Measurements from ENCODE around the gene AFF2. TPM values are rescaled to one million over a fixed set of nuclear protein-coding genes. Genes with fewer than 3 reads are reported as not detected.

The AFF2 gene
- total RNA-seq, 1 donor = not detected

DNA sequence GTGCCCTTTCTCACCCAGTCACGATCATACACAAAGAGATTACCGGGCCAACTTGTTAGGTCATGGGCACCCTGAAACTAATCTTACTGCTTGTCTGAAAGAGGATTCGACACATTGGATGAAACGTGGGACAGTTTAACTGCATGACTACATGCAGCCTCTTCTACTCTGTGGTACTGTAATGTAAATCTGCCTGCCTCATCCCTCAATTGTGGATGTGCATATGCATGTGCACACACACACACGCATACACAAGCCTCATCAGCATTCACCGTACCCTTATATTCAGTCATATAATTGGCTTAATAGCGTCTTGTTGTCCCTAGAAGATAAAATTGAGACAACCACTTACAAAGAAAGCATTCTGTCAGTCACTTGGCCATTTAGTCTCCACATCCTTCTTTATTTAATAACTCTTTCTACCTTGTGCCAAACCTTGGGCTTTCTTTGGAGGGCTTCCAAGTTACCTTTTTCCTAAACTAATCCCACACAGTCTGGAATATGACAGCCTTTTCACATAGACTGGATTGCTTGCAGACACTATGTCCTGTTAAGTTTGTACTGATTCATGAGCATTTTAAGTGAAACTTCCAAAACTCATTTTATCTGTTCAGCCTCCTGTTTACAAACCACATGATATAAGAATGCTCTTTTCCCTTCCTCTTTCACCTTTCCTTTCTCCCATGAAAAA lies 132.9 kb downstream of the AFF2 start:
- DNase-seq (ENCODE audit: low read depth) = no peak
- no peak overlapping the region for H3K4me3 ChIP-seq (ENCODE audit: low read depth, low read length)
- no peak for TF ChIP-seq CTCF (IDR thresholded peaks at IDR 0.05; ENCODE audit: insufficient read depth, low read depth, low read length)

DNA sequence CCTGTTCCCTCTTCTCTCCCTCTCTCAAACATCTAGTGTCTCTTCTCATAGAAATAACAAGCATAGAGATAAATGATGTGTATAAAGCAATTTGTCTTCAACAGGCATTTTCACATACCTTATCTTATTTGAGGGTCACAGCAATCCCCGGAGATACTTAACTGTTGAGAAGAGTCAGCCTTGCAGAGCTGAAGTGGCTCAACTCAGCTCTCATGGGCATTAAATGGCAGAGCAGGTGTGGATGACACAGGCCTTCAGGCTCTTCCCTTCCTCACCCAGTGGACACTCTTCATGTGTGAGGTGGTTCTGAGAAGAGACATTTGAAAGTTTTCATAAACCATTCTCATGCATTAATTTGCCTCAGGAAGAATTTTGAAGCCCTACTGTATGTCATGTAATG lies 134.2 kb downstream of the AFF2 start:
- no peak for TF ChIP-seq CTCF (IDR thresholded peaks at IDR 0.05; ENCODE audit: insufficient read depth, low read depth, low read length)
- no peak for DNase-seq (ENCODE audit: low read depth)
- no peak overlapping the region for H3K4me3 ChIP-seq (ENCODE audit: low read depth, low read length)

- no peak for TF ChIP-seq CTCF (IDR thresholded peaks at IDR 0.05; ENCODE audit: insufficient read depth, low read depth, low read length)
- no peak overlapping the region for H3K4me3 ChIP-seq (ENCODE audit: low read depth, low read length)
- no peak for DNase-seq (ENCODE audit: low read depth)
These were observed 143.0 kb downstream of the AFF2 start for GRCh38 chrX:148643460-148643859.

GRCh38 chrX:148647651-148648050 lies 147.2 kb downstream of the AFF2 start:
- no peak for DNase-seq (ENCODE audit: low read depth)
- no peak for TF ChIP-seq CTCF (IDR thresholded peaks at IDR 0.05; ENCODE audit: insufficient read depth, low read depth, low read length)
- H3K4me3 ChIP-seq (ENCODE audit: low read depth, low read length) = no peak overlapping the region

DNA sequence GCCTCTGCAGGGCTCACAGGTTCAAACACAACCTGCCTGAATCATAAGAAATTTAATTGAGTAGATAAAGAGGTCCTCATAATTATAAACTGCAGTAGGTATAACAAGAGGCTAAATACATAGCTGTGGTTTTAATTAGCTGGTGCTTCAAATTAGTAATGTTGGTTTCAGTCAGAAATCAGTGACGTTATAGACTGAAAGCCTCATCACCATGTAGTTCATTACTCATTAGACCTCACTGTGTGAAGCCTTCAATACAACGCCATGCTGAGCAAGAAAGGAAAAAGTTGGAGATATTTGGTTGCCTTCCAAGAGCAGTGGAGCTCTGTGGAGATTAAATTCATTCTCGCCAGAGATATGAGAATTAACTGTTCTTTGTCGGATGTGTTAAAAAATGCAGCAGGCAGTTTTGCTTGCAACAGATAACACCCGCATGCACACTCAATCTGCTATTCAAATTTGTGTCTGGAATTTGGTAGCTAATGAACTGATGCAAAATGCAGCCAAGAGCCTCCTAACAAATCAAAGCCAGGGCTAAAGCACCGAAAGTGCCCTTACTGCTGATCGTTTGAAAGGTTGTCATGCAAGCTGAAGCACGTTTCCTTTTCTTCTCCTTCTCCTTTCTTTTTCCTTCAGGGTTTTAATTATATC lies 148.9 kb downstream of the AFF2 start:
- no peak for TF ChIP-seq CTCF (IDR thresholded peaks at IDR 0.05; ENCODE audit: insufficient read depth, low read depth, low read length)
- DNase-seq (ENCODE audit: low read depth) = no peak
- H3K4me3 ChIP-seq (ENCODE audit: low read depth, low read length) = no peak overlapping the region

GRCh38 chrX:148658115-148658730 lies 157.8 kb downstream of the AFF2 start:
- no peak overlapping the region for H3K4me3 ChIP-seq (ENCODE audit: low read depth, low read length)
- no peak for TF ChIP-seq CTCF (IDR thresholded peaks at IDR 0.05; ENCODE audit: insufficient read depth, low read depth, low read length)
- no peak for DNase-seq (ENCODE audit: low read depth)
